GM21737 (cell line): ENCODE results near the gene STK32B.
"Not testable (repeated sequence)": the region's sequence is repeated elsewhere in the genome, so short reads cannot be mapped to it uniquely, and the experiment has no call there.

Experiments used
- ATAC-seq: cut with Tn5 transposase; IDR thresholded peaks from one replicate; pipeline ENCODE4 v1.9.1; 2021; ENCODE audit warnings: mild to moderate bottlenecking, moderate library complexity; ENCODE audit not compliant: unreplicated experiment

The STK32B gene

DNA sequence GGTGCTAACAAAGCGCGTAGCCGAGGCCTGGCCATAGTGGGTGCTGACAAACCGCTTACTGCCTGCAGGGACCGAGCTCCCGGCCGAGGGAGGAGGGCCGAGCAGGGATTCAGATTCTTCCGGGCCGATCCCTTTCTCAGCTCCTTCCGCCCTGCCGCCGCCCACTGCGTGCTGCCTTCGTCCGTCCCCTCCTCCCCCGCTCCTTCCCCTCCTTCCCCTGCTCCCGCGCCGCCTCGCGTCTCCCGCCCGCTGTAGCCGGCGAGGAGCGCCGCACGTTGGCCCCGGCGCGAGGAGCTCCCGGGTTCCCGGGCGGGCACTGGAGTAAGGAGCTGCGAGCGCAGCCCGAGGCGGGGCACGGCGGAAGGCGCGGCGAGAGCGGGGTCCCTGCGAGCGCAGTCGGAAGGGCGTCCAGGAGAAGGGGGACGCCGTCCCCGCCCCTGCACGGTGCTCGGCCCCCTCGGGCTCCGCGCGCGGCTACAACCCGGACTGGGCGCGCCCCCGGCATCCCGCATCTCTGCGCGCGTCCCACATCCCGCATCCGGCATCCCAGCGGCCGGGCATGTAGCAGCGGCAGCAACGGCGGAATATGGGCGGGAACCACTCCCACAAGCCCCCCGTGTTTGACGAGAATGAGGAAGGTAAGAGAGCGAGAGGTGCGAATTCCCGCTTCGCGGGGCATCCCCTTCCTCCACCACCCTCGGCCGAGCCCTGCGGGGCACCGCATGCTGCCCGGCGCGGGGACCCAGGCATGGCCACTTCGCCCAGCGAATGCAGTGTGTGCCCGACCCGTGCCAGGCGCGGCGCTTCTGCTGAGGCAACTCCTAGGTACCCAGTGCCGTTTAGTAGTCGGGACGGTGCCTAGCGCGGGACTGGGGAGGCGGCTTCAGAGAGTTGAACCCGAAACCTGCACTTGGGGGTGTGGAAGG, at the start of gene STK32B:
TSS of gene STK32B (plus strand) at position 203 of the 926 bp plus-strand sequence.
- no peak for ATAC-seq

DNA sequence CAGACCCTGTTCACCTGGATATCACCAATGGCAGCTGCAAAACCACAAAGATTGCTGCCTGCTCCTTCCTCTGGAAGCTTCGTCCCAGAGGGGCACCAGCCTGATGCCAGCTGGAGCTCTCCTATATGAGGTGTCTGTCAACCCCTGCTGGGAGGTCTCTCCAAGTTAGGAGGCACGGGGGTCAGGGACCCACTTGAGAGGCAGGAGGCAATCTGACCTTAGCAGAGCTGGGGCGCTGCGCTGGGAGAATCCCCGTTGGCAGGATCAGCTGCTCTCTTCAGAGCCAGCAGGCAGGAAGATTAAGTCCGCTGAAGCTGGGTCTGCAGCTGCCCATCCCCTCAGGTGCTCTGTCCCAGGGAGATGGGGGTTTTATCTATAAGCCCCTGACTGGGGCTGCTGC, 49.6 kb upstream of the STK32B start:
- ATAC-seq: not testable (repeated sequence)

DNA sequence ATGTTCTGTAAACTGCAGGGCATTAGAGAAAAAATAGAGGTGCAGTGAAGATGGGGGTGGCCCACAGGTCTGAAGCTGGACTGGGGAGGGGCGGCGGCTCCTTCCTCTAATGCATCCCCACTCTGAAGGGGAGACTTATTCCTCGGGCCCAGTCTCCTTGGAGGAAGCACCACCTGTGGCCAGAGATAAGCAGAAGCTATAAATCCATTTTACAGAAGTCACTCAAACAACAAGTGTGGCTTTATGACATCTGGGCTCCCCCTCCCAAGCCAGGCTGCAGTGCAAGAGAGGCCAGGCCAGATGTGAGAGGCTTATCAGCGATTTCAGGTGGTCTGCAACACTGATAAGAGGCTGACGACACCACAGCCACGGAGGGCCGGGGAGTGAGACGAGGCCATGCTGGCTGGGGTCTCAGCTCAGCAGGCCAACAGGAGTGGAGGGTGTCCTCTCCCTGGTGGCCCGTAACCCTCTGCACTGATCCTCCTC, 47.9 kb upstream of the STK32B start:
- ATAC-seq: no peak

DNA sequence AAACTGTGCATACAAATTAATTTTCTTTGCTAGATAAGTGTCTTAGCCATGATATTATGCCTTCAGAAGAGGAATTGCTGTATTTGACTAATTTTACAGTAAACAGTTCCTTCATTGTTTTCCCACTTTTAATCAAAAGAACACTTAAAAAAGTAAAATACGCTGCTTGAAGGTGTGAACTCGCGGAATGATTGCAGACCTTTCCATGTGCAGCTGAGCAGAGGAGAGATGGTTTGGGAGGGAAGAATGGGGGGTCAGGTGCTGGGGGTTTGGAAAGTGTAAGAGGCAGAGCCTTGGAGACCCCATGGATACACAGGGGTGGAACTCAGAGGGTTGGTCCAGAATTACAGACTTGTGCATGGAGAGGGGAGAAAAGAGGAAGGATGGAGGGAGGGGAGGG, 47.4 kb upstream of the STK32B start:
- ATAC-seq: no peak

DNA sequence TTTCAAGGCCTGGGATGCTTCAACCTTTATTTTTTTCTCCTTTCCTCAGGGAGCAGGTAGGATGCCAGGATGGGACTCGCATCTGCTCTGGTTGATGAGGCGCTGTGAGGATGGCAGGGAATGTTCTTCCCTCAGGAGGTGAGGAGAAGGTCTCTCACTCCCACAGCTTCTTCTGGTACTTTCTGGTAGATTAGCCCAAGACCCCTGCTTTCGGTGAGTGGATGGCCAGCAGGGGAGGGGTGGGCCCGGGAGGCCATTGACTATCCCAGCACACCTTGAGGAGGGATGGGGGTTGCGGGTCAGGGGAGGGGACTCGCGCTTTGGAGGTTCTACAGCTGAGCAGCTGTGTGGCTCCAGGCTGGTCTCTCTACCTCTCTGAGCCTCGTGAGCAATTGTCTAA, 46.8 kb upstream of the STK32B start:
- no peak for ATAC-seq

DNA sequence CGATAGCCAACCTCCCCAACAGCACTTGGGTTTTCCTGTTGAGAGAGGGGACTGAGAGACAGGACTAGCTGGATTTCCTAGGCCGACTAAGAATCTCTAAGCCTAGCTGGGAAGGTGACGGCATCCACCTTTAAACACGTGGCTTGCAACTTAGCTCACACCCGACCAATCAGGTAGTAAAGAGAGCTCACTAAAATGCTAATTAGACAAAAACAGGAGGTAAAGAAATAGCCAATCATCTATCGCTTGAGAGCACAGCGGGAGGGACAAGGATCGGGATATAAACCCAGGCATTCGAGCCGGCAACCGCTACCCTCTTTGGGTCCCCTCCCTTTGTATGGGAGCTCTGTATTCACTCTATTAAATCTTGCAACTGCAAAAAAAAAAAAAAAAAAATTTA, 44.3 kb upstream of the STK32B start:
- ATAC-seq: not testable (repeated sequence)

DNA sequence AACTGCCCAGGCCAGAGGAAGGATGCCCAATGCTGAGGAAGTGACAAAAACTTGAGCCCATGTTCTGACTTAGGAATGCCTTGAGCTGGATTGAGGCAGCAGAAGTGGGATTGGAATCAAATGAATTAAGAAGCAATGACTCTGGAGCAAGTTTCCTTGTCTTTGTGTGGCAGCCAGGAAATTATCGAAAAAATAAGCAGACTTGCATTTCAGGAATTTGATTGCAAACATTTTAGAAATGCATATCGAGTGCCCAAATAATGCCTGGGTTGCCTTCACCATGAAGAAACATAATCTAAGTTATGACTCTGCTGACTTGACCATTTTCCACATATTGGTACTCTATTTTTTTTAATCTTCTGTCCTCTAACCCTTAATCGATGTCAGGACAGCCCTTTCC, 41.5 kb upstream of the STK32B start:
- no peak for ATAC-seq

DNA sequence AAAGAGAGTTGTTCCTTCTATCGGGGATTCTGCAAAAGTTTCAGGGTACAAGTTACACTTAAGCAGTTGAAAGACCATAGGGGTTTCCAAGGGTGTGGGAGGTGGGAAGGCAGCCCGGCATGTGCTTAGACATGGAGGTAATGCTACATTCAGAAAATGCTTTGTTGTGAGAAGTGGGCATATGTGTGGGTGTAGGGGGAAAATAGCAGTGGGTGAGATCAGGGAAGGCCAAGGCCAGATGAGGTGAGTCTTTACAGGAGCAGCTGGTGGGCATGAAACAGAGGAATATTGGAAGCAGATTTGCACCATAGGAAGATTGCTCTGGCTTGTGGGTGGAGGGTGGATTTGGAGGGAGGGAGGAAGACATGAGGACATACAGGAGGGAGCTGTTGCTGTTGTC, 40.3 kb upstream of the STK32B start:
- no peak for ATAC-seq

DNA sequence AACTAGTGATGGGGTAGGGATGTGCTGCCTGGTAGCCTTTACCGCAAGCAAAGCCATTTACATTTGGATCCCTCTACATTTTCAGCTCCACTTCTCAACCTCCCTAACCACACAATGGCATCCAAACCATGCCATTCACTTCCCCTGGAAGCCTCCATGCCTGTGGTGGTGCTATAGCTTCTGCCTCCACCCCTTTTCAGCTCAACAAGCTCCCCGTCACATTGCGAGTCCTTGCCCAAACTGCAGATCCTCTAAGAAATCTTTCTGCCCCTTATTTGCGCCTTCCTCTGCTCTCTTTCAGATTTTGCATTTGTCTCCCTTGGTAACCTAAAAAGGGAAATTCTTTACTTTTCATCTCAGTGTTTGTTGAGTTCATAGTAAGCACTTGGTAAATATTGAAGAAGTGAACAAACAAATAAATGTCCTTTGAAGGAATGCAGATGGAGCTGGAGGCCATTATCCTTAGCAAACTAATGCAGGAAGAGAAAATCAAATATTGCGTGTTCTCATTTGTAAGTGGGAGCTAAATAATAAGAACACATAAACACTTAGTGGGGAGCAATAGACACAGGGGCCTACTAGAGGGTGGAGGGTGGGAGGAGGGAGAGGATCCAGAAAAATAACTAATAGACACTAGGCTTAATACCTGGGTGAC, 38.9 kb upstream of the STK32B start:
- no peak for ATAC-seq

DNA sequence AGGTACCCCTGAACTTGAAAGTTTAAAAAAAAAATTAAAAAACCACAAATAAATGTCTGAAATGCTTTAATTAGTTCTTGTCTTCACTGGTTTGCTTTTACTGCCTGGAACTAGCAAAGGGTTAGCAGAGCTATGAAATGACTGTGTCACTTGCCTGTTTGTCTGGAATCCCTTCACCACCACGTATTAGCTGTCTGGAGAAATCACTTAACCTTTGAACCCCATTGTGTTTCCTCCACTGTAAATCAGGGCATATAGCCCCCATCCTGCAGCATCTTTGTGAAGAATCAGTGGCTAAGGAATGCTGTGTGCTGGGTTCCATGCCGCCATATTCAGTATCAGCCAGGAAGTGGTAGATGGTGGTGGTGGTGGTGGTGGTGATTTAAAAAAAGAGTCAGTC, 38.3 kb upstream of the STK32B start:
- ATAC-seq: no peak

DNA sequence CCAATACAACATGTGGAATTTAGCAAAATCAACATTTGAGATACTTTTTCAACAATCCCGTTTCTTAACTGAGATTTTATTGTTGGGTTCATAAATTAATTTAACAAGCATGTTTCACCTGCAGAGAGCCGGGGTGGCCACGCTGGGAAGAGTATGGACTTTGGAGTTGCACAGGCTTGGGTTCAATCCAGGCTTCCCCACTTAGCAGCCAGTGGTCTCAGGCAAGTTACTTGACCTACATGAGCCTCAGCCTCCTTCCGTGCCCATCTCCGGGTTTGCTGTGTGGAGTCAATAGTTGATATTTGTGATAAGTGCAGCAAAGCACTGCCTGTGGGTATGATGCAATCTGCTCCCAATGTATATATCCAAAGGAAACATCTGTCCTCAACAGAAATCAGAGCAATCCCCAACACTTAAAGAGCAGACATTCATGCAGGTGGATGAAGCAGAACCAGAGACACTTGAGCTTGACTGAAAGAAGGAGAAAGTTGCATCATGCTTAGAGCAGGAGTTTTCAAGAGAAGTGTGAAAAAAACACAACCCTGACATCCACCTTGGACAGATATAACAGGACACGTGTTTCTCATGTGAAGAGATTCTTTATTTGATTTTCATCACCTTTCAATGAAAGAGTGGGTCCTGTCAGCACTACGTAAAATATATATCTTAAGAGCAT, 37.1 kb upstream of the STK32B start:
- ATAC-seq: no peak

DNA sequence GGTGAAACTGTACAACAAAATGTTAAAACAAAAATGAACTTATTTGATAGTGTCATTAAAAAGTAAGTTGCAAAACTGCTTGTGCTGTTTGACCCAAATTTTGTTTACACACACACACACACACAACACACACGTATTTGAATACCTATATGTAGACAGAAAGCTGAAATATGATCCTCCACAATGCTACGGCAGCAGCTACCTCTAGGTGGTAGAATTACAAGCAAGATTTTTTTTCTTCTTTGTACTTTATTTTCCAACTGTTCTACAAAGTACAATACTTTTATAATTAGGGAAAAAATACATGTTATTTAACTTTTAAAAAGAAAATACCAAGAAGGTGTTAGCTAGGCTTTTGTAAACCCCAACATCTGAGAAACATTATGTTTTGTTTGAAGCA, 33.2 kb upstream of the STK32B start:
- ATAC-seq: no peak

DNA sequence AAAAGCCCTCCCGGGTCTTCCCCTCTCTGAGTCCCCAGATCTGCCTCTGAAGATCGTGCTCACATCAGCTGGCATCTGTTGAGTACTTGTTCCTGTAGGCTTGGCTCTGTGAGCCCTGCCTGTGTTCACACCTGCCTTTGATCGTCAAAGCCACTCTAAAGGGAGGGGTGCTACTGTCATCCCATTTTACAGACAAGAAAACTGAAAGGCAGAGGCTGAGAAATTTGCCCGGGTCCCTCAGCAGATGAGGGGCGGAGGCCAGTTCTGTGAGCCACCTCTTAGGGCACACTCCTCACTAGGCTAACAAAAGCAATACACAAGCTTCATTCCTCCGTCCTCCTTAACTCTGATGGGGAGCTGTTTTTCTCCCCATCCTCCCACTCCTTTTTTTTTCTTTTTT, 32.7 kb upstream of the STK32B start:
- ATAC-seq: no peak

DNA sequence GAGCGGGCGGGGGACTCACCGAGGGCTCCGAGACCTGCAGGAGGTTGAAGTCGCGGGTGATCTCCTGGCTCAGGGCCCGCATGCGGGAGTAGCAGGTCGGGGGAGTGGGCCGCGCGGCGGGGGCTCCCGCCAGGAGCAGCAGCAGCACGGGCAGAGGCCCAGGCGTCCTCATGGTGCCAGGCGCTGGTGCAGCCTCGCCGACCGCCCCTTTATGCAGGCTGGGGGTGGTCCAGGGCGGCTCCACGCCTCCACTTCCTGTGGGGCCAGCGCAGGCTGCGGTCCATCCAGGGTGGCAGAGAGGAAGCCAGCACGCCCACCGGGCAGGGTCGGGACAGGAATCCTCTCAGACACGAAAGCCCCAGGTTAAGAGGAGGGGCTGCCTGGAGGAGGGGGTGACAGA, 32.0 kb upstream of the STK32B start, which contains the start of gene CYTL1:
TSS of gene CYTL1 (minus strand) at position 185 of the 400 bp plus-strand sequence. CDS start at position 172, 13 bp downstream.
- ATAC-seq: no peak

DNA sequence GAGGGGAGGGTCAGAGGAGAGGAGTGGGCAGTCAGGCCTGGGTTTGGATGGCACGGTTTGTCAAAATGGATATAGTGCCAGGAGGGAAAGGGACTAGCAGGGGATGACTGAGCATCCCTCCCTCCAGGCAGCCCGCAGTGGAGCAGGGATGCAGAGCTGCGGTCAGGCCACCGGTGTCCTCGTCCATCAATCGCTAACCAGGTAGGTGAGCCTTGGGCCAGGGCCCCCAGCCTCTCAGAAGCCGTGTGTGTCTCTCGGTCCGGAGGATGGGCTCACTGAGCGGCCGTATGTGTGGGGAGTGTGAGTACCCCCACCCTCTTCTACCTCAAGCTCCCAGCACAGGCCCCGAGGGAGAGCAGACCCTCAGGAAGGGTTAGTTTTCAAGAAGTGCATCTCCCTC, 31.5 kb upstream of the STK32B start:
- ATAC-seq: no peak

DNA sequence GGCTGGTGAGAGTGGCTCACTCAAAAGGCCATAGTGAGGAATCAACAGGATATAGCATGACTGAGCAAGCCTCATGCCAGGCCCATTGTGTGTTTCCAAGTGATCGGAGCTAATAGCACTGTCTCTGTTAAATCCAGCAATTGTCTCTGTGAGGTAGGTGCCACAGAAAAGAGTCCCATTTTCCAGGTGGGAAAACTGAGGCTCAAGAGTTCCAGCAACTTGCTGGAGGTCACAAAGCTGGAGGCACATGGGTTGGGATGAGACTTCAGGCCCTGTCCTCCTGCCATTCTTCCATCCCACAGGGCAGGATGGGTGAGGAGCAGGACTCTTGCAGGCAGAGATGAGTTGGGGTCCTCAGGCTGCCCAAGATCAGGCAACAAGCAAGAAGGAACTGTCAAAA, 30.9 kb upstream of the STK32B start:
- no peak for ATAC-seq

DNA sequence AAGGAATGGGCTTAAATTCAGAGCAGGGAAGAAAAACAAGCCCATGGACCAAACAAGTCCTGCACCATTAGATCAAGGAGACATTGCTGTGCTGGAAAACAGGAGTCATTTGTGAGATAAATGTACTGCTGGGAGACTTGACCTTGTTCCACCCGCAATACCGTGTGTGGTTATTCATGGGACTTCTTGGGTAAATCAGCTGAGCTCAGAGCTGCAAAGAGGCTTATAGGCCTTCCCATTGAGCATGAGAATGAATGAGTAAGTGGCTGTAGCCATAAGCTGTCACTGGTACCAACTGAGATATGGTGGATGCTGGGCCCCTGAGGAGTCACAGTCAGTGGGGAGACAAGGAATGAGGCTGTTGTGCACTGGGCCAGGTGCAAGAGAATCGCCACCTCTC, 29.7 kb upstream of the STK32B start:
- no peak for ATAC-seq

DNA sequence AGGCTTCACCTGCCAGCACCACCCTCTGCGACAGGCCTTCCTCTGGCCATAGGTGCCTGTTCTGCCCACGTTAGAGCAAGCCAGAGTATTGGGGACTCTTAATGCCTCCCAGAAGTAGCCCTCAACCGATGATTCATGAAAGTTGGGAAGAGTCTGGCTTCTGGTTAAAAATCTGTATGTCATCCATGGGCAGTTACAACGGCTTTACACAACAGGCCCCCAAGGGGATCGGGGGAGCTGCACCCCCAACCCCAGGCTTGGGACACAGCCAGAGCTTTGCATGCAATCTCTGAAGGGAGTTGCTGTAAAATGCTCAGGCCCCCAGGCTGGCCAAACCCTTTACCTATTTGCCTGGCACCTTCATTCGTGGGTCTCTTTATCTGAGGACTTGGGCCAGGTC, 26.6 kb upstream of the STK32B start:
- no peak for ATAC-seq

DNA sequence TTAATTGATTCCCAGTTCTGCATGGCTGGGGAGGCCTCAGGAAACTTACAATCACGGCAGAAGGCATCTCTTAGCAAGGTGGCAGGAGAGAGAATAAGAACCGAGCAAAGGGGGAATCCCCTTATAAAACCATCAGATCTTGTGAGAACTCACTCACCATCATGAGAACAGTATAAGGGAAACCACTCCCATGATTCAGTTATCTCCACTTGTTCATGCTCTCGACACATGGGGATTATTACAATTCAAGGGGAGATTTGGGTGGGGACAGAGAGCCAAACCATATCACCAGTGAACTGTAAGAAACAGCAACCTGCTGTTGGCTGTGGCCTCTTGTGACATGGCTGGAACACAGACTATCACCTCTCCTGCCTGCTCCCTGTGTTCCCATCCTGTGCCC, 24.9 kb upstream of the STK32B start:
- ATAC-seq: no peak

DNA sequence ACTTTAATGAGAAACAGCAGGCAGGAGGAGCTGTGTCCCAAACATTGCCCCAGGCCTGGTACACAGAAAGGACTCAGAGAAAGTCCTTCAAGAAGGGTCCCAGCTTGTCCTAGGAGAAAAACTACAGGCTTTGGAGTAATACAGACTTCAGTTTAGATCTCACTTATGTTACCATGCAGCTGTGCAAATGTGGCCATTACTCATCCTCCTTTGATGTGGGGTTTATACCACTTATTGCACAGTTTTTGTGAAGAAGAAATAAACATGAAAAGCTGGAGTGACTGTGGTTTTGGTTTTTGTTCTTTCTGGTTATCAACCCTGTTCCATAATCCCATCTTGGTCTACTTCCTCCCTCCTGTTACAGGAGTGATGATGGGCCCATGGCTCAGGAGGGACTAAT, 23.9 kb upstream of the STK32B start:
- no peak for ATAC-seq

DNA sequence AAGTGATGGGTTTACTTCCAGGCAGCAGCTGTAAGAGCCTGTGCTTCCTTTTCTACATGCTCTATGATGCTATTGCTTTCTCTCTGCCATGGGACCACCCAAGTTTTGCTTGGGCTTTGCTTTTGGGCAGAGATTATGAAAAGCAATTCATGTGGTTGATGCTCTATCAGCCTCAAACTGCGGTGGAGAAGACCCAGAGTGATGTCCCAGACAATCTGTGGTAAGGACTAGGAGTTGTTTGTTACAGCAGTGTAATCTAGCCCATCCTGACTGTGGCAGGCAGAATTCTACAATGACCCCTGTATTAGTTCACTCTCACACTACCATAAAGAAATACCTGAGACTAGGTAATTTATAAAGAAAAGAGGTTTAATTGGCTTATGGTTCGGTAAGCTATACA, 22.8 kb upstream of the STK32B start:
- no peak for ATAC-seq

DNA sequence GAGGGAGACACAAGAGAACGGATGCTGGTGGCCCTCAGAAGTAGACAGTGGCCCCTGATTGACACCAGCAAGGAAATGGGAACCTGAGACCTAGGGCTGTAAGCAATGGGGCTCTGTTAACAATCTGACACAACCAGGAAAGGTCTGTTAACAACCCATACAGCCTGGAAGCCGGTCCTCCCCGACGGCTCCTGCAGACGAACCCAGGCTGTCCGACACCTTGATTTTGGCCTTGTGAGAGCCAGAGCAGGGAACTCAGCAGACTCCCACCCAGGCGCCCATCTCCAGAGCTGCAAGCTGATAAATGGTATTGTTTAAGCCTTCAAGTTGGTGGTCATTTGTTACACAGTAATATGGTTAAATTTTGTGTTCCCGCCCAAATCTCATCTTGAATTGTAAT, 21.8 kb upstream of the STK32B start:
- ATAC-seq: no peak
